ENCODE results near the gene CCSER1. TPM values are rescaled to one million over a fixed set of nuclear protein-coding genes. Genes with fewer than 3 reads are reported as not detected.

CCSER1 gene
- total and polyA plus RNA-seq, 2 experiments from 2014 or later, result 2.9 to 3.4 TPM

GRCh38 chr4:90290345-90290744 lies 163.2 kb downstream of the CCSER1 start (continued):
- TF ChIP-seq CREB1 (CRISPR knock-in tag; IDR thresholded peaks at IDR 0.05; ENCODE audit: low read depth) (no peak), EZH2phosphoT487 (IDR thresholded peaks at IDR 0.05; ENCODE audit: unreplicated experiment) (no peak), ZNF331 (CRISPR knock-in tag; IDR thresholded peaks at IDR 0.05; ENCODE audit: low read depth) (no peak), CTCF (conservative IDR thresholded peaks at IDR 0.05; ENCODE audit: low read depth in 2 of 2) (no peak), ZNF114 (CRISPR knock-in tag; IDR thresholded peaks at IDR 0.05) (no peak), POLR2AphosphoS5 (IDR thresholded peaks at IDR 0.05; ENCODE audit: low read depth) (no peak), REST (IDR thresholded peaks at IDR 0.05; ENCODE audit: unreplicated experiment) (no peak), NANOG (IDR thresholded peaks at IDR 0.05; ENCODE audit: borderline replicate concordance) (no peak), JUNB (IDR thresholded peaks at IDR 0.05; ENCODE audit: unreplicated experiment) (no peak), STAT1 (IDR thresholded peaks at IDR 0.05; ENCODE audit: unreplicated experiment) (no peak), ETS1 (IDR thresholded peaks at IDR 0.05) (no peak)

- no peaks in the 10 kb centered on the region for H3K9me3 Mint-ChIP-seq
- no peak overlapping the region for H3K4me2 ChIP-seq
- H2AFZ ChIP-seq, result no peak overlapping the region
- no peaks in the 10 kb centered on the region for H4K20me1 ChIP-seq (replicated peaks; ENCODE audit: insufficient read depth)
- no peak overlapping the region for H3K27ac Mint-ChIP-seq
- H3K27me3 ChIP-seq (ENCODE audit: insufficient read depth), result no peaks in the 10 kb centered on the region
- DNase-seq (ENCODE audit: low spot score) (no peak), ATAC-seq (no peak)
- H3K4me3 ChIP-seq, result no peak overlapping the region
- H3K9me2 ChIP-seq (ENCODE audit: insufficient read depth), result no peaks in the 10 kb centered on the region
- H3K27me3 Mint-ChIP-seq (ENCODE audit: insufficient read depth, low read depth, poor library complexity), result no peaks in the 10 kb centered on the region
- no peaks in the 10 kb centered on the region for H3F3A ChIP-seq (replicated peaks; ENCODE audit: low read depth)
- H3K4me1 ChIP-seq (ENCODE audit: insufficient read depth), result no peaks in the 10 kb centered on the region
- H3K4me3 Mint-ChIP-seq, result no peak overlapping the region
- H3K27ac ChIP-seq (ENCODE audit: low read depth), result no peak overlapping the region
- H3K36me3 Mint-ChIP-seq (ENCODE audit: low read depth), result no peaks in the 10 kb centered on the region
- no peaks in the 10 kb centered on the region for H3K36me3 ChIP-seq (ENCODE audit: insufficient read depth)
- peaks cover 4% of the 10 kb centered on the region; the same call in 1 of the 3 replicates for H3K4me1 Mint-ChIP-seq
- H3K79me2 ChIP-seq (replicated peaks; ENCODE audit: insufficient read depth), result no peaks in the 10 kb centered on the region
- TF ChIP-seq EZH2 (IDR thresholded peaks at IDR 0.05; ENCODE audit: low read depth, unreplicated experiment) (no peak), REST (IDR thresholded peaks at IDR 0.05; ENCODE audit: unreplicated experiment) (no peak)
Measured at GRCh38 chr4:90292438-90292837, 165.2 kb downstream of the CCSER1 start.
